ENCODE results near the gene TENT4B. TPM values are rescaled to one million over a fixed set of nuclear protein-coding genes. Genes with fewer than 3 reads are reported as not detected.
A peak's percentile ranks its signal among the peaks of the same experiment; 100 is the strongest.

TENT4B gene
- total RNA-seq, 1 experiment from 2014 or later, result 18.3 TPM

DNA sequence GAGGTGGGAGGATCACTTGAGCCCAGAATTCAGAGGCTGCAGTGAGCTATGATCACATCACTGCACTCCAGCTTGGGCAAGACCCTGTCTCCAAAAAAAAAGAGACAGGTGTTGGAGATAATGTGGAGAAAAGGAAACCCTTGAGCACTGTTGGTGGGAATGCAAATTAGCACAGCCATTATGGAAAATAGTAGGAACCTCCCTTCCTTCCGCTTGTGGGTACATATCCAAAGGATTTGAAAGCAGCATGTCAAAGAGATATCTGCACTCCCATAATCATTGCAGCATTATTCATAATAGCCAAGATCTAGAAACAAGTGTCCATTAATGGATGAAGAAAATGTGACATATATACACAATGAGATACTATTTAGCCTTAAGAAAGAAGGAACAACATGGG is 103.5 kb downstream of the TENT4B start:
- BruUV-seq (replicated peaks), result no TSS peak
- intact Hi-C loops (cut with micrococcal nuclease; ENCODE audit: unreplicated experiment), result no loop called here
- no peak overlapping the region for H3K4me3 ChIP-seq (ENCODE audit: low read depth, low read length, poor library complexity, severe bottlenecking)

GRCh38 chr16:50257876-50258275 is 104.8 kb downstream of the TENT4B start:
- BruUV-seq (replicated peaks), result no TSS peak
- peaks cover 9% of the 10 kb centered on the region for H3K4me1 ChIP-seq (ENCODE audit: insufficient read depth, low read length, poor library complexity, severe bottlenecking)
- TF ChIP-seq EZH2 (IDR thresholded peaks at IDR 0.05; ENCODE audit: borderline replicate concordance, low read depth, low read length, poor library complexity, severe bottlenecking) (no peak), CTCF (conservative IDR thresholded peaks at IDR 0.05; ENCODE audit: low read depth, low read length) (no peak)
- no peaks in the 10 kb centered on the region for H3K36me3 ChIP-seq (ENCODE audit: insufficient read depth, low read length, poor library complexity, severe bottlenecking)
- no peak for DNase-seq (ENCODE audit: low spot score)
- CTCF ChIA-PET, result no interaction called here
- H3K27me3 ChIP-seq (replicated peaks; ENCODE audit: insufficient read depth, low read depth, low read length, poor library complexity), result no peaks in the 10 kb centered on the region
- H3K9me3 ChIP-seq (ENCODE audit: low read depth, low read length, poor library complexity, severe bottlenecking), result no peaks in the 10 kb centered on the region
- POLR2A ChIA-PET (ENCODE audit: low non-redundant PET), result no interaction called here
- H3K4me3 ChIP-seq (ENCODE audit: low read depth, low read length, poor library complexity, severe bottlenecking), result no peak overlapping the region
- intact Hi-C loops (cut with micrococcal nuclease; ENCODE audit: unreplicated experiment), result no loop called here
- no peak overlapping the region for H3K27ac ChIP-seq (ENCODE audit: low read depth, low read length, poor library complexity, severe bottlenecking)

More for the DNA sequence above, 103.5 kb downstream of the TENT4B start:
- no peaks in the 10 kb centered on the region for H3K36me3 ChIP-seq (ENCODE audit: insufficient read depth, low read length, poor library complexity, severe bottlenecking)
- H3K9me3 ChIP-seq (ENCODE audit: low read depth, low read length, poor library complexity, severe bottlenecking), result no peaks in the 10 kb centered on the region
- CTCF ChIA-PET, result no interaction called here
- no peak overlapping the region for H3K27ac ChIP-seq (ENCODE audit: low read depth, low read length, poor library complexity, severe bottlenecking)
- POLR2A ChIA-PET (ENCODE audit: low non-redundant PET), result no interaction called here
- no peaks in the 10 kb centered on the region for H3K27me3 ChIP-seq (replicated peaks; ENCODE audit: insufficient read depth, low read depth, low read length, poor library complexity)
- peaks cover 9% of the 10 kb centered on the region for H3K4me1 ChIP-seq (ENCODE audit: insufficient read depth, low read length, poor library complexity, severe bottlenecking)
- DNase-seq (ENCODE audit: low spot score), result no peak
- TF ChIP-seq CTCF (conservative IDR thresholded peaks at IDR 0.05; ENCODE audit: low read depth, low read length), result no peak
- TF ChIP-seq EZH2 (IDR thresholded peaks at IDR 0.05; ENCODE audit: borderline replicate concordance, low read depth, low read length, poor library complexity, severe bottlenecking), result no peak

DNA sequence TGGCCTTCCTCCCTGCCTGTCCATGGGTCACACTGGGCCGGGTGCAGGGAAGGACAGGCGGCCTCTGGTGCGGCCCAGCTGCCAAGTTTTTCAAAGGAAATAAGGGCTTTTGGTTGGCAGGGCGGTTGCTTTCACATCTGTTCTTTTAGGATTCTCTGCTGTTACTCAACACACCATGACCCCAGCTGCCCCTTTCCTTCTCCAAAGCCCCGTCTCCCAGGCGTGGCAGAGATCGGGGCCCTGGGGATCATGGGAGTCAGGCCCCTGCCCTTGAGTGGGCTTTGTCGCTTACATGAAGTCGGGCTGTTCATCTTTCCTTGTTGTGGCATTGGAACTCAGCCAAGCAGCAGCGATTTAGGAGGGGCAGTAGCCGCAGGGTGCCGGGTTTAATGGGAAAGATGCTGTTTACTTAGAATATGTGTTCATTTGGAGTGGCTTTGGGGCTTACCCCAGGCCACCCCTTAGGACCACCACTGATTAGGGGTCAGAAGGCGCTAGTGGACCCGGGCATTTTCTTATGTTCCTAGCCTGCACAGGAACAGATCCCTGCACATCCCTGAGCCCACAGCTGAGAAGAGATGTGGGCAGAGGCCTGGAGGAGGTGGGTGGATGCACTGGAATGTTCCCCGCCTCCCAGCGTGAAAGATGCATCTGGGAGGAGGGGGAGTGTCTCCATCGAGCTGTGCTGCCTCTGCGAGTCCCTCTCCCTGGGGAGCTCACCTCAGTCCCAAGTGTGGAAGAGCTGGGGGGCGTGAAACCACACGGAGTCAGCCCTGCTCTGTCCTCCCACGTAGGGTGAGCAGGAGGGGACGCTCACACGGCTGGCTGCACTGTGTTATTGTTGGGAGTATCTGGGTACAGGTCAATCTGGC is 106.5 kb downstream of the TENT4B start:
- intact Hi-C loops (cut with micrococcal nuclease; ENCODE audit: unreplicated experiment), result no loop called here
- TF ChIP-seq CTCF (conservative IDR thresholded peaks at IDR 0.05; ENCODE audit: low read depth, low read length) (no peak), EZH2 (IDR thresholded peaks at IDR 0.05; ENCODE audit: borderline replicate concordance, low read depth, low read length, poor library complexity, severe bottlenecking) (no peak)
- POLR2A ChIA-PET (ENCODE audit: low non-redundant PET), result no interaction called here
- Histone ChIP-seq H3K4me1 (ENCODE audit: insufficient read depth, low read length, poor library complexity, severe bottlenecking) (peaks cover 9% of the 10 kb centered on the region), H3K27ac (ENCODE audit: low read depth, low read length, poor library complexity, severe bottlenecking) (no peak overlapping the region), H3K4me3 (ENCODE audit: low read depth, low read length, poor library complexity, severe bottlenecking) (no peak overlapping the region), H3K27me3 (replicated peaks; ENCODE audit: insufficient read depth, low read depth, low read length, poor library complexity) (no peaks in the 10 kb centered on the region), H3K9me3 (ENCODE audit: low read depth, low read length, poor library complexity, severe bottlenecking) (no peaks in the 10 kb centered on the region), H3K36me3 (ENCODE audit: insufficient read depth, low read length, poor library complexity, severe bottlenecking) (no peaks in the 10 kb centered on the region)
- DNase-seq (ENCODE audit: low spot score), result peak; percentile 62
- BruUV-seq (replicated peaks), result no TSS peak
- CTCF ChIA-PET, result no interaction called here
